Epithelial cell of esophagus (primary cell): Measurements from ENCODE around the gene PGLYRP4.

Experiments
- DNase-seq: peaks from one replicate; pipeline ENCODE4 v3.0.0; 2010; ENCODE audit warnings: low read depth
- H3K4me3 ChIP-seq: 2 replicates; pipeline ENCODE4 v1.5.1; 2011; ENCODE audit warnings: mild to moderate bottlenecking, low read length, control low read depth
- TF ChIP-seq, protein P1 (sequence below): IDR thresholded peaks from 2 replicates; pipeline ENCODE4 v1.5.1; 2011; ENCODE audit warnings: low read depth, mild to moderate bottlenecking, low read length, control low read depth, inconsistent platforms; ENCODE audit not compliant: insufficient read depth; ENCODE audit errors: missing control alignments

Gene PGLYRP4

GRCh38 chr1:153306303-153307220 is 42.1 kb downstream of the PGLYRP4 start:
- no peak for DNase-seq
- no peak overlapping the region for H3K4me3 ChIP-seq
- TF ChIP-seq, protein P1, sequence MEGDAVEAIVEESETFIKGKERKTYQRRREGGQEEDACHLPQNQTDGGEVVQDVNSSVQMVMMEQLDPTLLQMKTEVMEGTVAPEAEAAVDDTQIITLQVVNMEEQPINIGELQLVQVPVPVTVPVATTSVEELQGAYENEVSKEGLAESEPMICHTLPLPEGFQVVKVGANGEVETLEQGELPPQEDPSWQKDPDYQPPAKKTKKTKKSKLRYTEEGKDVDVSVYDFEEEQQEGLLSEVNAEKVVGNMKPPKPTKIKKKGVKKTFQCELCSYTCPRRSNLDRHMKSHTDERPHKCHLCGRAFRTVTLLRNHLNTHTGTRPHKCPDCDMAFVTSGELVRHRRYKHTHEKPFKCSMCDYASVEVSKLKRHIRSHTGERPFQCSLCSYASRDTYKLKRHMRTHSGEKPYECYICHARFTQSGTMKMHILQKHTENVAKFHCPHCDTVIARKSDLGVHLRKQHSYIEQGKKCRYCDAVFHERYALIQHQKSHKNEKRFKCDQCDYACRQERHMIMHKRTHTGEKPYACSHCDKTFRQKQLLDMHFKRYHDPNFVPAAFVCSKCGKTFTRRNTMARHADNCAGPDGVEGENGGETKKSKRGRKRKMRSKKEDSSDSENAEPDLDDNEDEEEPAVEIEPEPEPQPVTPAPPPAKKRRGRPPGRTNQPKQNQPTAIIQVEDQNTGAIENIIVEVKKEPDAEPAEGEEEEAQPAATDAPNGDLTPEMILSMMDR, result no peak

- no peak overlapping the region for H3K4me3 ChIP-seq
- DNase-seq, result no peak
- TF ChIP-seq, protein P1, result no peak
Observed at GRCh38 chr1:153305682-153306081, 43.0 kb downstream of the PGLYRP4 start.

DNA sequence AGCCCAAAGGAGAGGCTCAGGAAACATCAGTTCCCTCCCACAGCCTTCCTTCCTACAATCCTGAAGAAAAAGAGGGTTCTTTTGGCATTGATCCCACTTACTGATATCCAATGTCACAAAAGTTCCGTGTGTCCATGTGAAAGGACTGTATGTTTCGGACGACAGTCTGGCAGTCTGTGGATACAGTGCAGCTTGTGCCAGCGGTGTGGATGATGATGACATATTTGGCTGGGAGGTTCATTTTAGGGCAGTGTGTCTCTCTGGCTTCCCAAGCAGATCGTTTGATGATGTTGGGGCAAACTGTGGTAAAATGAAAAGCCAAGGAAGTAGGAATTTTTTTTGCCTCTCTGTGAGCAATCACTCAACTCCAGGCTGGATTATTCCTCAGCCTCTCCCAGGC is 46.3 kb downstream of the PGLYRP4 start:
- DNase-seq, result no peak
- no peak overlapping the region for H3K4me3 ChIP-seq
- TF ChIP-seq, protein P1, result no peak

DNA sequence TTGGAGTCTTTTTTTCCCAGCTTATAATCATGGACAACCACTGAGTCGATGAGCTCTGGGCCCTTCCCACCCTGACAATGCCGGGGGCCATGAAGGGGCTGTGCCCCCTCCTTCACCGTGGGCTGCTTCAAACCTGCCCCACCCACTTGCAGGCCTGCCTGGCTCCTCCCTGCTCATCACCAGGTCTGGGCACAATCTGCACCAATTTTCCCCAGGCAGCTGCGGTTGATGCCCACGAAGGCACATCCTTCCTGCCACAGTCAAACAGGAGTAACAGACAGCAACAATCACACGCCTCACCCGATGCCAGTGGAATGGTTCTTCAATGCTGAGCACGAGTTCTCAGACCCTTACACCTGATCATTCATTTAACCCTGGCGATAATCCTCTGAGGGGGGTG is 54.8 kb downstream of the PGLYRP4 start:
- H3K4me3 ChIP-seq, result no peak overlapping the region
- no peak for DNase-seq
- TF ChIP-seq, protein P1, result no peak

GRCh38 chr1:153293480-153293775 is 55.2 kb downstream of the PGLYRP4 start:
- TF ChIP-seq, protein P1, result no peak
- no peak overlapping the region for H3K4me3 ChIP-seq
- peak; percentile 82 for DNase-seq

DNA sequence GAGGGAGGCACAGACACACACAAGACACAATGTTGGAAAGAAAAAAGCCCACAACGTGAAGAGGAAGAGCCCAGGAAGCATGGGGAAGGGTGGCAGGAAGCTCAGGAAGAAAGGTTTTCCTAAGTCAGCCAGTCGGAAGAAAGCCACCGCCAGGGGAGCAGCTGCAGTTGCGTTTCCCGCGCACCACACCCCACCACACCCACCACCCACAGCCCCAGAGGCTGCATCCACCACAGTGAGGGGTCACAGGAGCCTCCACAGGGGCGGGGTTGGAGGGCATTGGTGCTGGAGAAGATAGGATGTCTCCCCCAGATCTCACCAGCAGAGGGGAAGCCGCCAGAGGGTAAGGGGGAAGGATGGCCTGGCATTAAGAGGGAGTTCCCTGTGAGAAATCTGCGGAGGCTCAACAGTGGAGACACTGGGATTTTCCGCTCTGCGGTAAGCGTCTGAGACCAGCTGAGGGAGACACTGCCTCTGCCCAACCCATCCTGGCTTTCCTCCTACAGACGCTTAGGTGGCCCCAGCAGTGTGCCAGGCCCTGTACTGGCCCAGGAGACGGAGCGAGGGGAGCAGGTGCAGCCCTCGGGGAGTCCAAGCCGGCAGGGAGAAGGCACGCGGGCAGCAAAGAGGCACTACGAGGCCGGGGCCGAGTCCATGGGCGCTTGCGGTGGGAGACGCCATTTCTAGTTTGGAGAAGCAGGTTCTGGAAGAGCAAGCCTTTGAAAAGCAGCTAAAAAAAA is 55.7 kb downstream of the PGLYRP4 start:
- H3K4me3 ChIP-seq, result no peak overlapping the region
- TF ChIP-seq, protein P1, result peak; percentile 13
- DNase-seq, result no peak
